HG02571 (cell line): ENCODE data around the gene CMTM7.
A peak's percentile ranks its signal among the peaks of the same experiment; 100 is the strongest.

Experiments
- ATAC-seq: cut with Tn5 transposase; IDR thresholded peaks from one replicate; pipeline ENCODE4 v1.9.1; 2021; ENCODE audit warnings: mild to moderate bottlenecking, moderate library complexity; ENCODE audit not compliant: unreplicated experiment

Gene CMTM7

DNA sequence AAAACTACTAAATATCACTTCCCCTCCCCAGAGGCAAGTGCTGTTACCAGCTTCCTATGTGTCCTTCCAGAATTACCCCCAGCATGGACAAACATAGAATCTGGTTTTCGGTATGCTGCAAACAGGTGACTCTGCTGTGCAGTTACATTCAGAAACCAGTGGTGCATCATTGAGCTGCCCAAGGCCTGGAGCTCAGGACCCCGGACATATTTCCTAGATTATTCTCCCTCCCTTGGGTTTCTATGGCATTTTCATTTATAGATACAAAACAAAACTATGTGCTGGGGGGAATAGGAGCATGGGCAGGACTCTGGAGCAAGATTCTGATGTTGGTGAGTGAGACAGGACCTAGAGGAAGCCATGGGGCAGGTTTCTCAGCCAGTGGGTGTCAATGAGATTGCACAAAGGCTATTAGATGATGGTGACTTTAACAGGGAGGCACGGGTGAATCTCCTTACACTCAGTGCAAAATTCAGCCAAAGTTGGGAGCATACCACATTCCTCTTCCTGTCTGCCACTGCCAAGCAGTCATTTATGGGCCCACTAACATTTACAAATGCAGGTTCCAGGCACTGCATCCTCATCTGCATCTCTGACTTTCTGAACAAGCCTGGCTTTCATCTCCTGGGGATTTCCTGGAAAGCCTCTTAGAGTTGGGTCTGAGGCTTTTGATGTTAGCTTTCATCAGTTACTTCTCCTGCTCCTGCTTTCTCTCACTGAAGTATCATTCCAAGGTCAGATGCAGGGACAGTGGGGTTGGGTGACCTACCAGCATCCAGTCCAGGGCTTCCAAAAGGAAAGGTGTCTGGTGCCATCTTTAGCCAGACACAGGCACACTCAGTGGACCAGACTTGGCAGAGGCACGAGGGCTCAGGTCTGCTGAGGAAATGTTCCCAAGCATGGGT is 44.5 kb downstream of the CMTM7 start:
- no peak for ATAC-seq

DNA sequence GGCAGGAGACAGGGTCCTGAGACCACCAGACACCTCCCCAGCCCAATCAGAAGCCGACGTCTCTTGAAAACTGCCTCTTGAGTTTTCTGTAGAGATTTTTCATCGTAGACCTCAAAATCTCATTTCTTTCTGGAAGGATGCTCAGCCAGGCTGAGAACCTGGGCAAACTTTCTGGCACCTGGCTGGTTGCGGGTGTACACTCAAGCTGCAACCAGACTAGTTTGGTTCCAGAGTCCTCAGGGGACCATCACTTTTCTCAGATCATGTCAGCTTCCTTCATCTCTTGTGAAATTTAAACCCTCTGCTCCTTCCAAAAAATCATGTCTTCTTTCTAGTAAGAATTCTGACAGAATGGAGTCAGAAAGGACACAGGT is 45.1 kb downstream of the CMTM7 start:
- no peak for ATAC-seq

DNA sequence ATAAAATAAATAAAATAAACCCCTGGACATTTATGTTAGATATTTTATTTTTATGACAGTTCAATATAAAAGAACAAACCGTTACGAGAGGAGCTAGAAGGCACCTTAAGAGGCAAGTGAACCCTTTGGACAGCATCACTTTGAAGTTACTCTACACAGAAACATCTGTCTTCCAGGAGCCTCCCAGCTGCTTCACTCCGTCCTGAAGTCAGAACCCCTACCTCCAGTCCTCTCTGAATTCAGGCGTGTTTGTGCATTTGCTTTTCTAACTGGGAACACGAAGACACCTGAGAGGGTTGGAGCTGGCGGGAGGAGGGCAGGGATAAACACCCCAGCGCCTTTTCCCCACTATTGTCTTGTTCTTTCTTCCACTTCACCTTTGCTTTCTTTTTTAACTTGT is 46.2 kb downstream of the CMTM7 start:
- no peak for ATAC-seq

DNA sequence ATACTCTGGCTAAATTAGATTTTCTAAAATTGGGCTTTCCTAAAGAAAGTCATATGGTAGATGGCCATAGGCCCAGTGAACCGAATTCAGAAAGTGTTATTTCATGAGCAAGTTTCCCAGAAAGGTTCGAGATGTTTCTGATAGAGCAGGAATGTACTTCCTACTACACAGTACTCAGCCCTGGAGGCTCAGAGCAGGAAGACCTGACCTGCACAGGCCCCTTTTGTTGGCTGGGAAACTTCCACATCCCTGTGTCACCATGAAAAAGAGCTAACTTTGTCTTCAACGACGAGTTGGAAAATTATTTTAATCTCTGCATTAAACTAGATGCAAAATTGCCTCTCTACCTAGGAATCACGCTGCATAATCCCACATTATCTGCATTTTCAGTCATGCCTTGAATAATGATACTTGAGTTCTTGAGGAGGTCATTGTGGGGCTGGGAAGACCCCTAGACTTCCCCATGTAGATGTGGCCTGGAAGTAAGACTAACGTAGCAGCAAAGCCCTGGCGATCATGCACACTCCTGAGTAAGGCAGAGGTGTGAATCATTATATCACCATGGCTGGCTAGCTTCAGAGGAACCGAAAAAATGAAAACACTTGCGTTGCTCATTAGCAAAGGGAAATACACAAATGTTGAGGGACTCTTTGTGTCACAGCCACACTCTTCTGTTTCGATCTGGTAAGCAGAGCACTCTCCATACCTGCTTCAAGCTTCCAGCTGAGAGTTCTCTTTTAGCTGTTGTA is 47.1 kb downstream of the CMTM7 start:
- ATAC-seq, result peak; percentile 93

DNA sequence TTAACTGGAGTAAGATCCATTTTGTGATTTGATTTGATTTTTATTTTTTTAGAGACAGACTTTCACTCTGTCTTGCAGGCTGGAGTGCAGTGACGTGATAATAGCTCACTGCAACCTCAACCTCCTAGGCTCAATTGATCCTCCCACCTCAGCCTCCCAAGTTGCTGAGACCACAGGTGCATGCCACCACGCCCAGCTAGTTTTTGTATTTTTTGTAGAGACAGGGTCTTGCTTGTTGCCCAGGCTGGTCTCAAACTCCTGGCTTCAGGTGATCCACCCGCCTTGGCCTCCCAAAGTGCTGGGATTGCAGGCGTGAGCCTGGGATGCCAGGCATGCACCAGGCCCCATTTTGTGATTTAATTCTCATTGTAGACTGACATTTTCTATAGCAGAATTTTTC is 47.8 kb downstream of the CMTM7 start:
- ATAC-seq, result peak; percentile 19

DNA sequence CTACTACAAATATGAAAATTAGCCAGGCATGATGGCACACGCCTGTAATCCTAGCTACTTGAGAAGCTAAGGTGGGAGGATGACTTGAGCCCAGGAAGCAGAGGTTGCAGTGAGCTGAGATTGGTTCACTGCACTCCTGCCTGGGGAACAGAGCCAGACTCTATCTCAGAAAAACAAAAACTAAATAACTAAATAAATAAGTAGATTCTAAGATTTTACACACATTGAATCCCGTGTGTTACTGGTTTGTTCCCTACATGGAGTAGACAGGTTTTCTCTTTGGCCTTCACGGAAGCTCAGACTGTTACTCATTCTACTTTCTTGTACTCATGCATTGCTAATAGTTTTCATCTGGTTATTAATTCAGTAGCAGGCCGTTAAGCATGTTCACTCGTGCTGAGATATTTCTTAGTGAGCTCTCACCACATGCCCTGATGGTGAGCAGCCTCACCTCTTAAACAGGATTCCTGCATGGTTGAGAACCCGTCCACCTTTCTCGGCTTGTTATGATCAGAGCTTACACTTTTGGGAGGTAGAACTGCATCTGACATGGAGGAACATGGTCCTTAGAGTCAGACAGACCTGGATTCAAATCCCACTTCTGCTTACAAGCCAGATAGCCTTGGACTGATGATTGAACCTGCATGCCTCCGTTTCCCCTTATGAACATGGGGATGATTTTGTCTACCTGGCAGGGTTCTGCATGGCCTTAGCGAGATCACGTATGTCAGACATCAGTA is 49.1 kb downstream of the CMTM7 start:
- ATAC-seq, result no peak

DNA sequence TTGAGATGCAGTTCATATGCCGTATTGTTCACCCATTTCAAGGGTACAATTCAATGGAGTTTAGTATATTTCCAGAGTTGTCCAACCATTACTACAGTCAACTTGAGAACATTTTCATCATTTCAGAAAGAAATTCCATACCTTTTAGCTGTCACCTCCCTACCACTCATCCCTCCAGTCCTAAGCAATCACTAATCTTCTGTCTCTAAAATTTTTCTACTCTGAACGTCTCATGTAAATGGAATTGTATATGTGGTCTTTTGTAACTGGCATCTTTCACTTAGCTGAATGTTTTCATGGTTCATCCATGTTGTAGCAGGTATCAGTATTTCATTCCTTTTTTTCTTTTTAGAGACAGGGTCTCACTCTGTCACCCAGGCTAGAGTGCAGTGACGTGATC is 51.1 kb downstream of the CMTM7 start:
- no peak for ATAC-seq

DNA sequence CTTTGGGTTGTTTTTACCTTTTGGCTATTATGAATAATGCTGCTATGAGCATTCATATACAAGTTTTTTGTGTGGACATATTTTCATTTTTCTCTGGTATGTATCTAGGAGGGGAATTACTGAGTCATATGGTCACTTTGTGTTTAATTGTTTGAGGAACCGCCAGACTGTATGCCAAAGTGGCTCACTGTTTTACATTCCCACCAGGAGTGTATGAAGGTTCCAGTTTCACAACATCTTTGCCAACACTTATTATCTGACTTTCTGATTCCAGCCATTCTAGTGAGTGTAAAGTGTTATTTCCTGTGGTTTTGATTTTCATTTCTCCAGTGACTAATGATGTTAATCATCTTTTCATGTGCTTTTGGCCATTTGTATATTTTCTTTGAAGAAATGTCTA is 51.8 kb downstream of the CMTM7 start:
- no peak for ATAC-seq

DNA sequence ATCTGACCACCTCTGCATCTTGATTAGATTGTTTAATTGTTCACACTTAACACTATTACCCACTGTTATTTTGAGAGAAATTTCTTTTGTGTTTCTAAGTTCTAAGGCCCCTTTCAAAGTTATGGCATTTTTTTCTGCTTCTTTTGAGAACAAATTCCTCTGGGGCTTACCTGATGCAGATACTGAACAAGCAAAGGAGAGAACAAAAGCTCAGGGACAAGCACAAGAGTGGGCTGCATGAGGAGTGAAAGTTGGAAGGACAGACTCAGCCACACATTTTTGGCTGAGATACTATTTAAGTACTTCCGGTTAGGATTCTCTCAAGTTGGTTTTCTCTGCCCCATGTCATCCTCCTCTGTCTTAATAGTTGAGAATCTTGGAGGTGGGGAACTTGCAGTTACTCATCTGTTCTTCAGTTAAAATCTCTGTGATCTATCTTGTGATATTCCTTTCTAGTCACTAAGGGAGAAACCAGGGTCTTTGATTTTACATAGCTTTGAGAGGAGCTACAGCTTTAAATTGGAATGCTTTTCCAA is 56.3 kb downstream of the CMTM7 start:
- ATAC-seq, result no peak

DNA sequence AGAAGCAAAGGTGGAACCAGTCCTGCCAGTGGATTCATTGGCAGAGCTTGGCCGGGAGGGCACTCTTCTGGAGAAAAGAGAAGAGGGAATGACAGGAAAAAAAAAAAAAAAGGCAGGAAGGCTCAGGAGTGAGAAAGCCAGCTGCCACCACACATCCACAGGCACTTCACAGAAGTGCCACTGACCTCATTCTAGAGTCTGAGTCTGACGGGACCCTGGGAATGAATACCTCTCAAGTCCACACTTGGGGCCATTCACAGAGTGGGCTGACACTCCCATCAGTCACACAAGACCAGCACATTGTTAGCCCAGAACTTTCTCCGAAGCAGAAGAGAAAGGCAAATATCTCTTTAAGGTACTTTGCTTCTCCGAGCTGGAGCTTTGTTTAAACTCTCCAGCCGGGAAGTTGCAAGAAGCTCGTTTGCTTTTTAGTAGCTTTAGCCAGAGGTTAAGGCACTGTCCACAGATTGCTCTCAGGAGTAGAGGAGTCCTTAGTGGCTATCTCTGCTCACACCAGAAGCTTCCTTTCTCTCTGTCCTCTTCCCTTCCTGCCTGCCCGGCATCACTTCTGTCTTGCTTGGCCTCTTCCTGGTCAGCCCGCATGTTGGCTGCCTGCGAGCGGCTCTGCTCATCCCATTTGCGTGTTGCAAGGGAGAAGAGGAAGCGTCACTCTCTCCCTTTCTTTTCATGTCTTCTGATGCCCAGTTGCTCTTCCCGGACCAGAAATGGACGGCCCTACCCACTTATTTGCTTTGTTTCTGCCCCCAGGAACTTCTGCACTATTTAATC is 57.2 kb downstream of the CMTM7 start:
- no peak for ATAC-seq

DNA sequence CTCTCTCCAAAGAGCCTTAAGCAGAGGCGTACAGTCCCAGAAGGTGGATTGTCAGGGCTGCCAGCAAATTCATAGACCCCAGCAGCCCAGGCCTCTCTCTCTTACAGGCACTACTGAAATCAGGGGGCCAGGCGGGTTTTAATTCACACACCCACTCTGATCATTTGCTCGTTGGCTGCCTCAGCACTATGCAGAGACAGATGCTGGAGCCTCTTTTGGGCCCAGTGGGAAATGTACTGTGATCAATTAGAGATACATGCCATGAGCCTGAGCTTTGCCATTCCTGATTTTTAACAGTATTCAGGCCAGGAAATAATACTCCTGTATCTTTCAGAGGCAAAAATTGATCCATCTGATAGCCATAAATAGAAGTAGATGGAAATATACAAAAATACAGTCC is 58.0 kb downstream of the CMTM7 start:
- ATAC-seq, result no peak

DNA sequence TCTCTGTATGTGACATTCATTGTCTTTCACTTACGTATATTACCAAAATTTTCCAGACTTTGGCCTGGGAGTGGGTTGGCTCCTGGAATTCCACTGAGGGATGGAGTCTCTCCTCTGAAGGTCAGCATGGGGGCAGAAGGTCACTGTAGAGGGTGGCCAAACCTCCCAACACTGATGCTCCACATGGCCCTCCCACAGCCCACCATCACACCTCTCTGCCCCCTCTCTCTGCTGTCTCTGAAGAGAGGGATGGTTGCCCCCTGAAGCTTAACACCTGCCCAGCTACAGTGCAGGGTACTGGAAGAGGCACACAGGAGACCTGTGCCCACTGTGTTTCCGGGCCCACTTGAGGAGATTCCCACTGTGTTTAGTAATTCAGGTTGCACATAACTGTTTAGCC is 58.8 kb downstream of the CMTM7 start:
- no peak for ATAC-seq

DNA sequence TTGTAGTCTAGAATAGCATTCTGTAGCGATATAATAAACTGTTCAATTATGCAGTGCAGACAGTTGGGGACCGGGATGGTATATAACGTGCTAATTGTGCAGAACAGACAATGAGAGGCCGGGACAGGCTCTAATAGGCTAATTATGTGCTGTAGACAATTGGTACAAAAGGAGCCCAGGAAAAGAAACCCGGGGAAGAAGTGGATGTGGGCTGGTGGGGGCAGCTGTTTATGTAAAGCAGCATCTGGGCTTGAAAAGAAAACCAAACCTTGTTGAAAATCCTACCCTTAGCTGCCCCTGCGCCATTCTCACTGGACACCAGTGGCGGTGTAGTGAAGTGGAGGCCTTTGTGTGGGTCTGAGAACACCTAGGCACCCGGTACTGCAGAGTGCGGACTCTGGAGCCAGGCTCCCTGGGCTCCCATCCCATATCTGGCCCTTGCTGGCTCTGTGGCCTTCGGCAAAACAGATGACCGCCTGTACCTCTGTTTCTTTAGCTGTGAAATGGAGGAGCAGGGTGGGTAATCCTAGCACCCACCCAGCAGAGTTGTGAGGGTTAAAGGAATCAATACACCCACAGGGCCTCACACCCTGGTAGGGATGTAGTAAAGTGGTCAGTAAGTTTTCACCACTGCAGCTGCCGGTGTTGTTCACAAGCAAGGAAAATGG is 59.5 kb downstream of the CMTM7 start:
- ATAC-seq, result no peak

DNA sequence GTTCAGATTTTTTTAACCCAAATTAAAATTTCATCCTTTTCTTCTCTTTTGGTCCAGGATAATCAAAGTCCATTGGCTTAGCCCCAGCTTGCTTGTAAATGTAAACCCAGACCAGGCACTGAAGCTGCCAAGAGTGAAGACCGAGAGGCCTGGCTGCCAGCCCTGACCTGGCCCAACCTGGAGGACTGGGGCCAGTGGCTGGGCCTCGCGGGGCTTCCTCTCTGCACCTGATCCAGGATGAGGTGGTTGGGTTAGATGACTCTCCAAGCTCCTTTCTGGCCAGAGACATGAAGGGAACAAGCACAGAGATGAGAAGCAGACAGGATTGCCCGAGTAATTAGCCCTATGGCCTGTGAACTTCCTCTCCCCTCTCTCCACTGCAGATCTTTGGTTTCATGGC is 60.4 kb downstream of the CMTM7 start:
- no peak for ATAC-seq

DNA sequence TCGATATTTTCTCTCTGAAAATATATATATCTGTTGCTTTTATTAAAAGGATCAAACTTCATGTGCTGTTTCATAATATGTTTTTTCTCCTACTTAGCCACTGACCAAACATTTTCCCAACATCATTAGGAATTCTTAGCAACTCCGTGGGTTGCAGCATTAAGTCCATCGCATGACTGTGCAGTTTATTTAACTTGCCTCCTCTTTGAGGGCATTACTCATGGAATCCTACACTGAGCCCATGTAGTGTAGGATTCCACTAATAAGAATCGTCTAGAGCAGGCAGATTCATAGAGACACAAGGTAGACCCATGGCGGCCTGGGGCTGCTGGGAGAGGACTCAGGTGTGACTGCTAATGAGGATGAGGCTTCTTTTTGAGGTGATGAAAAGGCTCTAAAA is 61.7 kb downstream of the CMTM7 start:
- no peak for ATAC-seq

DNA sequence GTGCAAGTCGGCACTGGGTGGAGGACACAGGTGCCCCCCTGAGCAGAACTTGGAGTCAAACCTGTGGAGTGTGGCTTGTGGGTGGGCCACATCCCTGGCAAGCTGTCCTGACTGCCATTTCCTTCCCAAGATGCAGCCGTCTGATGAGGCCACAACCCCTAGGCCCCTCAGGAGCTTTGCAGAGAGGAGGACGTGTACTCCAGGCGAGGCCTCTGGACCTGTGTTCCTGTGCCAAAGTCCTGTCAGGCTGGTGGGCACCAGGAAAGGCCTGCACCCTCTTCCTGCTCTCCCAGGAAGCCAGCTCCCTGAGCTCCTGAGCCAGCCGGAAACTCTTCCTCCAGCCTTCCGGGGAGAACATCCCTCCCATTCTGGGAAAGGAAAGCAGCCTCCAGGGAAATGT is 62.5 kb downstream of the CMTM7 start:
- no peak for ATAC-seq

DNA sequence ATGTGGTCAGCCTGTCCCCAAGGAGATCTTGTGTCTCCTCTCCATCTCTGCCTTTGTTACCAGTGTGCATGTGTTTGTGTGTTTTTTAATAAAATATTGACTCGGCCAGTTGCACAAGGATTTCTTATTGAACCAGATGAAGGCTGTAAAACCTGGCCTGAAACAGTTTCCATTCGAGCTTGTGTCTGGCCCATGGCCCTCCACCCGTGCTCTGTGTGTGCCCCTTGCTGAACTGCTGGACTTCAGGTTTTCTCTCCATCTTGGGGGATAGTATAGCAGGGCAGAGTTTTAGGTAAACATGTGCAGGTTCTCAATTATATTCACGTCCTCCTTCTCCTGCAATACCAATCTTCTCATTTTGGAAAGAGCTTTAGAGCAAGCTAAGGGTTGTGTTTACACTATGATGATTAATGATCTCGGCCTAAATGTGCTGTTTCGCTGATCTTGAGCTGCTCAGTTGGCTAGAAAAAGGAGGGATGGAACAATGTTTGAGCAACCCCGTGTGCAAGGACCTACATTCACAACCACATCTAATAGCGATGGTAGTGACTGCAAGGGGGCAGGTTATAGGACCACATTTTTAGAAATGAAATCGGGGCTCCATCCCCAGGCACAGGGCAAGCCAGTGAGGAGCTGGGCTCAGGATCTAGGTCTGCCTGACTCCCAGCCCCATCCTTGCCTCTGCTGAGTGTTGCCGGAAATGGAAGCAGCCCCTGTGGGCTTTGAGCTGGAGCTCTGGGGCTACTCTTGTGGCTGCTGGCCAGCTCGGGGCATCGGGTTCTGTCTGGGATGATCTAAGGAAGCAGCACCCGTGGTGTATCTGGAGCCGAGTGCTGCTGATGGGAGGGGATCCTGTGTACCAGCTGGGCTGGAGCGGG is 63.3 kb downstream of the CMTM7 start:
- ATAC-seq, result no peak

DNA sequence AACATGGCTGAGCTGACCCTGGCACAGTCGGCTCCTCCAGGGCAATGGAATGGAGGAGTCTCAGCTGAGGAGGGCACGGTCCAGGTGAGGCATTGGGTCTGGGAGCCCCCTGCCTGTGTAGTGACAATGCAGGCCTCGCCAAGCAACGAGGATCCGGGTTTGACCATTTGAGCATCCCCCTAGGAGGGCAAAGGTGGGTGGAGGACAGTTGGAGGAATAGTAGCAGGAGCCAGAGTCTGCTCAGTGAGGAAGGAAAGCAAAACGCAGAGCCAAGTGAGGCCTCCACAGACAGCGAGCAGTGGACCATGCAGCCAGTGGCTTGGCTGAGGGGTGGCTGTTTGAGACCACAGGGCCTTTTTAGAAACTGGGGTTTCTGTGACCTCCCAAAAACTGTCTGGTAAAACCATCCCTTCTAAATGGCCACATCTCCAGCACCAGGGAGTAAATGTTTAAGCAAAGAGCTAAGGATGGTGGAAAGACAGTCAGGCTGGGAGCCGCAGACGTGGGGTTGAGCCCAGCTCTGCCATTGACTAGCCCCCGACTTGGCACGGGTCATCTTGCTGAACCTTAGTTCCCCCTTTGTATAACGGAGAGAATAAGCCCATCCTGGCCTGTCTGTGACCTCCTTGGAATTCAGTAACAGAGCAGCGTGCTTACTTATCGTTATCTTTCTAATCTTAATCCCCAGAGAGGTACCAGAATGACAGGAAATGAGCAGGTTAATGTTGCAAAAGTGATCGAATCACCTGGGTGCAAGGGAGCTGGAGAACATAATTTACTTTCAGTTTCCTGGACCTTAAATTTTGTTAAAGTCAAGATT is 64.2 kb downstream of the CMTM7 start:
- ATAC-seq, result no peak
